Type B pancreatic cell (in vitro differentiated cells): ENCODE data around the gene WDR54. TPM values are rescaled to one million over a fixed set of nuclear protein-coding genes. Genes with fewer than 3 reads are reported as not detected.
"Not testable (repeated sequence)": the region's sequence is repeated elsewhere in the genome, so short reads cannot be mapped to it uniquely, and the experiment has no call there.

Experiments
- DNase-seq: peaks from one replicate; pipeline ENCODE4 v3.0.0; 2021; ENCODE audit warnings: mixed read lengths; ENCODE audit not compliant: unreplicated experiment; ENCODE audit errors: extremely low spot score
- H3K27ac Mint-ChIP-seq: 2 replicates; pipeline ENCODE4 v1.8.0; 2021; ENCODE audit warnings: mild to moderate bottlenecking, mixed read lengths
- H3K27me3 Mint-ChIP-seq: 2 replicates; pipeline ENCODE4 v1.8.0; 2021; ENCODE audit warnings: mixed read lengths
- H3K36me3 Mint-ChIP-seq: 2 replicates; pipeline ENCODE4 v1.8.0; 2021; ENCODE audit warnings: mixed read lengths
- H3K4me1 Mint-ChIP-seq: one replicate; pipeline ENCODE4 v1.8.0; 2021; ENCODE audit warnings: mixed read lengths; ENCODE audit not compliant: unreplicated experiment
- H3K4me3 Mint-ChIP-seq: 2 replicates; pipeline ENCODE4 v1.8.0; 2021; ENCODE audit warnings: mild to moderate bottlenecking, mixed read lengths
- H3K9me3 Mint-ChIP-seq: 2 replicates; pipeline ENCODE4 v1.8.0; 2021; ENCODE audit warnings: mixed read lengths
- CTCF ChIP-seq: fragments of 200-600 bp; sonication (generic); conservative IDR thresholded peaks from 2 replicates; pipeline ENCODE4 v1.5.0; 2021; ENCODE audit warnings: antibody characterized with exemption, mild to moderate bottlenecking
- total RNA-seq: library from RNA; stranded (reverse); gene quantifications from 2 replicates; pipeline ENCODE4 v1.2.1, GENCODE V29; 2021; ENCODE audit warnings: low replicate concordance

Gene WDR54
- total RNA-seq, 1 donor from 2014 or later = 41.7 TPM

DNA sequence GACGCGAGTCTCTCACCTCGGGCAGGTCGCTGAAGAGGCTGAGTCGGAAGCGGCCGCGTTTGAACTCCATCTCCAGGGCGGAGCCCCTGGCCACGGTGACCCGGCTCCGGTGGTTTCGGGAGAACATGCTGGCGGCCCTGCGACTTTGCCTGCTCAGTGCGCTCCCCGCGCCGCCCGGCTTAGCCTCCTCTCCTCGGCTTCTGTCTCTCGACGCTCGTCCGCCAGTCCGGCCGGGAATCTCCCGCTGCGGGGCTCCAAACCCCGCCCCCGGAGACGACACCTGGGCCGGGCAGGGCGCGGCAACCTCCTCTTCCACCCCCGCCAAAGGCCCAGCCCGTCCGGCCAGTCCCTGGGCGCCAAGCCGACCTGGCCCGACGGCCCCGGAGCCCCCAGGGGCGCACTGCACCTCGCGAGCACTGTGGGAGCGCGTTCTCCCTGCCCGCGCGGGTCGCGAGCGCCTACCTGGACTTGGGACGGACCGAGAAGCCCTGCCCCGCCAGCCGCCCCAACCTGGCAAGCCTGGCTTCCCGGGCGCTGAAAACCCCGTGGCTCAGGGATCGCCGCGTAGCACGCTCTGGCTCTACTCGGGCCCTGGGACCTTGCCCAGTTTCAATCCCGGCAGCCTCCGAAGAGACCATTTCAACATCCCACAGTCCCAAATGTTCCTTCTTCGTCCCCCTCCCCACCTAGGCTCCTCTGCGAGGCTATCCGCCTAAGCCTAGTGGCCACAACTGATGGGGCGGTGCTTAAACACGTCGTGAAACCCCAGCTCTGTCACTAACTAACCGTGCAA is 20.4 kb downstream of the WDR54 start, which contains the start of gene RTKN:
RTKN (minus strand) TSS at position 248 of the 793 bp plus-strand sequence; CDS start at position 127, 121 bp downstream.
- Mint-ChIP-seq H3K9me3 (no peaks in the 10 kb centered on the region), H3K4me3 (peak within 1 kb of the TSS; percentile 96), H3K27me3 (peaks cover 5% of the 10 kb centered on the region), H3K27ac (peak within 1 kb of the TSS; percentile 99), H3K4me1 (peaks cover 32% of the 10 kb centered on the region), H3K36me3 (peaks cover 15% of the 10 kb centered on the region)
- TF ChIP-seq CTCF = peak; percentile 42
- DNase-seq = peak; percentile 76

GRCh38 chr2:74442483-74443297 is 21.2 kb downstream of the WDR54 start:
- H3K9me3 Mint-ChIP-seq, H3K27me3 Mint-ChIP-seq, DNase-seq: not testable (repeated sequence)
- Mint-ChIP-seq H3K27ac (peak overlapping the region; percentile 99), H3K4me1 (peaks cover 26% of the 10 kb centered on the region), H3K36me3 (peaks cover 11% of the 10 kb centered on the region), H3K4me3 (peak overlapping the region; percentile 96)

GRCh38 chr2:74444498-74445318 is 23.2 kb downstream of the WDR54 start:
- Mint-ChIP-seq H3K4me3 (peak overlapping the region; percentile 74), H3K9me3 (no peaks in the 10 kb centered on the region), H3K27me3 (peaks cover 12% of the 10 kb centered on the region), H3K27ac (no peak overlapping the region), H3K36me3 (no peaks in the 10 kb centered on the region), H3K4me1 (peaks cover 9% of the 10 kb centered on the region)
- no peak for TF ChIP-seq CTCF
- no peak for DNase-seq

DNA sequence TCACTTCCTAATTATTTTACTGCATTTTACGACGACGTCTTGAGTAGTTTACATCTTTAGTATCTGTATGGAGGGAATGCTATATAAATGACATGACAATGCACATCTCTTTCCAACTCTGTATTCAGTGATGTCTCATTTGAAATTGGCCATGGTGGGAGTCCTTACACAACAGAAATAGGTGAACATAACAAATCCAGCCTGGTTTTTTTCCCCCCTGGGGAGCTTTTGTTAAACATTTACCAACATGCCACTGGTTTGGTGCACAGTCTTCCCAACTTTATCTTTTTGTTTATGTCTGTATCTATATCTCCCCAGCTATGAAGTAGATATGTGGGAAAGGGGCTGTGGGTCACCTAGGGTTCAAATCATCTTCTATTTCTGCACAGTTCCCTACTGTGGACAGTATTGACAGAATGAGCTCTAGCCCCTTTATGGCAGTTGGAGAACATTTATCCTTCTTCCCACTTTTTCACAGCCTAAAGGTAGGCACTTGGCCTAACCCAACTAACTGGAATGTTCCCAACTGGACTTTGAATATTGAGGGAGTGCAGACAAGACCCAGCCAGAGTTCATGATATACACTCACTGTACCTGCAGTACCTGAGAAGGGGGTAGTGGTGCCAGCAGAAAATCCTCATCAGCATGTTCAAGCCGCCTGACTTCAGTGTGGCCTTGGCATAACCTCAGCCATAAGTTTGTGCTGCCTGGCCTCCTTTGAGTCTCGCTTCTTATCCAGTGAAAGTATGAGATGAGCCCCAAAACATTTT is 25.9 kb downstream of the WDR54 start:
- peaks cover 20% of the 10 kb centered on the region for H3K27me3 Mint-ChIP-seq
- DNase-seq = no peak
- no peak for TF ChIP-seq CTCF
- no peak overlapping the region for H3K4me3 Mint-ChIP-seq
- no peaks in the 10 kb centered on the region for H3K36me3 Mint-ChIP-seq
- H3K9me3 Mint-ChIP-seq = no peaks in the 10 kb centered on the region
- no peak overlapping the region for H3K27ac Mint-ChIP-seq
- peaks cover 9% of the 10 kb centered on the region for H3K4me1 Mint-ChIP-seq

- Mint-ChIP-seq H3K9me3 (no peaks in the 10 kb centered on the region), H3K27me3 (peaks cover 22% of the 10 kb centered on the region), H3K27ac (no peak overlapping the region), H3K4me3 (no peak overlapping the region), H3K4me1 (peaks cover 9% of the 10 kb centered on the region), H3K36me3 (no peaks in the 10 kb centered on the region)
- no peak for DNase-seq
- no peak for TF ChIP-seq CTCF
Observed at GRCh38 chr2:74448771-74449170, 27.2 kb downstream of the WDR54 start.
